ENCODE results near the gene GNAS-AS1. TPM values are rescaled to one million over a fixed set of nuclear protein-coding genes. Genes with fewer than 3 reads are reported as not detected.

Gene GNAS-AS1
- total and polyA plus RNA-seq, 3 experiments from 2014 or later: 0.55 to 0.68 TPM; not detected in 1

- CTCF ChIA-PET: interaction anchor here (1.0 kb wide), 1 partner anchor 35 kb away, joined by 3 read pairs; the partner anchor contains the start of gene GNAS
- peaks cover 0 to 8% (median 4%) of the 10 kb centered on the region in 3 donors for H3K4me1 Mint-ChIP-seq
Observed at GRCh38 chr20:58817748-58818147, 33.0 kb downstream of the GNAS-AS1 start.

GRCh38 chr20:58816957-58817651 lies 33.6 kb downstream of the GNAS-AS1 start:
- ChIA-PET CTCF (interaction anchor here (1.0 kb wide), 1 partner anchor 35 kb away, joined by 3 read pairs; the partner anchor contains the start of gene GNAS), POLR2A (no interaction called here)

More at GRCh38 chr20:58817748-58818147, 33.0 kb downstream of the GNAS-AS1 start:
- Histone ChIP-seq H3K9me3 (ENCODE audit: low read length) (no peaks in the 10 kb centered on the region), H3K4me3 (ENCODE audit: low read length) (no peak overlapping the region), H3K27ac (ENCODE audit: low read depth, low read length) (no peak overlapping the region), H3K4me1 (ENCODE audit: insufficient read depth, low read length) (no peaks in the 10 kb centered on the region), H3K36me3 (ENCODE audit: insufficient read depth, low read length) (no peaks in the 10 kb centered on the region), H3K27me3 (ENCODE audit: insufficient read depth, low read length, poor library complexity, severe bottlenecking) (no peaks in the 10 kb centered on the region)
- Mint-ChIP-seq H3K4me3 (no peak overlapping the region), H3K27me3 (peaks cover 8 to 15% of the 10 kb centered on the region in 2 donors), H3K36me3 (no peaks in the 10 kb centered on the region), H3K27ac (no peak overlapping the region), H3K9me3 (no peaks in the 10 kb centered on the region)
- POLR2A ChIA-PET: no interaction called here
- no peak for DNase-seq

GRCh38 chr20:58816051-58816450 lies 34.7 kb downstream of the GNAS-AS1 start:
- no peak overlapping the region for H3K4me3 ChIP-seq (ENCODE audit: low read length)
- H3K9me3 ChIP-seq (ENCODE audit: low read length): no peaks in the 10 kb centered on the region
- H3K27me3 Mint-ChIP-seq: peaks cover 15 to 30% of the 10 kb centered on the region in 2 donors
- no peaks in the 10 kb centered on the region for H3K36me3 Mint-ChIP-seq
- no peak overlapping the region for H3K27ac ChIP-seq (ENCODE audit: low read depth, low read length)
- no peaks in the 10 kb centered on the region for H3K27me3 ChIP-seq (ENCODE audit: insufficient read depth, low read length, poor library complexity, severe bottlenecking)
- CTCF ChIA-PET: no interaction called here
- no peak for DNase-seq
- no peak overlapping the region for H3K4me3 Mint-ChIP-seq
- peaks cover 0 to 8% (median 4%) of the 10 kb centered on the region in 3 donors for H3K4me1 Mint-ChIP-seq
- H3K4me1 ChIP-seq (ENCODE audit: insufficient read depth, low read length): no peaks in the 10 kb centered on the region
- POLR2A ChIA-PET: no interaction called here
- H3K27ac Mint-ChIP-seq: no peak overlapping the region
- no peaks in the 10 kb centered on the region for H3K36me3 ChIP-seq (ENCODE audit: insufficient read depth, low read length)
- H3K9me3 Mint-ChIP-seq: no peaks in the 10 kb centered on the region

More at GRCh38 chr20:58816957-58817651, 33.6 kb downstream of the GNAS-AS1 start:
- no peak overlapping the region for H3K4me3 ChIP-seq (ENCODE audit: low read length)
- H3K36me3 ChIP-seq (ENCODE audit: insufficient read depth, low read length): no peaks in the 10 kb centered on the region
- H3K27ac ChIP-seq (ENCODE audit: low read depth, low read length): no peak overlapping the region
- no peak overlapping the region for H3K4me3 Mint-ChIP-seq
- H3K27me3 Mint-ChIP-seq: peaks cover 8 to 20% of the 10 kb centered on the region in 2 donors
- no peaks in the 10 kb centered on the region for H3K4me1 ChIP-seq (ENCODE audit: insufficient read depth, low read length)
- peaks cover 0 to 8% (median 4%) of the 10 kb centered on the region in 3 donors for H3K4me1 Mint-ChIP-seq
- H3K27me3 ChIP-seq (ENCODE audit: insufficient read depth, low read length, poor library complexity, severe bottlenecking): no peaks in the 10 kb centered on the region
- no peaks in the 10 kb centered on the region for H3K9me3 ChIP-seq (ENCODE audit: low read length)
- H3K27ac Mint-ChIP-seq: no peak overlapping the region
- no peaks in the 10 kb centered on the region for H3K36me3 Mint-ChIP-seq
- no peak for DNase-seq
- no peaks in the 10 kb centered on the region for H3K9me3 Mint-ChIP-seq

GRCh38 chr20:58815448-58815847 lies 35.3 kb downstream of the GNAS-AS1 start:
- ChIA-PET POLR2A (no interaction called here), CTCF (no interaction called here)

GRCh38 chr20:58813369-58813768 lies 37.3 kb downstream of the GNAS-AS1 start:
- H3K27me3 Mint-ChIP-seq: peaks cover 15 to 49% of the 10 kb centered on the region in 2 donors
- no peaks in the 10 kb centered on the region for H3K36me3 Mint-ChIP-seq
- ChIA-PET POLR2A (no interaction called here), CTCF (no interaction called here)
- no peaks in the 10 kb centered on the region for H3K9me3 Mint-ChIP-seq
- no peak for DNase-seq
- no peaks in the 10 kb centered on the region for H3K9me3 ChIP-seq (ENCODE audit: low read length)
- peaks cover 7 to 9% (median 8%) of the 10 kb centered on the region in 3 donors for H3K4me1 Mint-ChIP-seq
- H3K27ac ChIP-seq (ENCODE audit: low read depth, low read length): no peak overlapping the region
- H3K36me3 ChIP-seq (ENCODE audit: insufficient read depth, low read length): no peaks in the 10 kb centered on the region
- H3K27me3 ChIP-seq (ENCODE audit: insufficient read depth, low read length, poor library complexity, severe bottlenecking): no peaks in the 10 kb centered on the region
- no peaks in the 10 kb centered on the region for H3K4me1 ChIP-seq (ENCODE audit: insufficient read depth, low read length)
- no peak overlapping the region for H3K4me3 ChIP-seq (ENCODE audit: low read length)
- no peak overlapping the region for H3K27ac Mint-ChIP-seq
- peak overlapping the region in 1 of 7 donors; percentile 79 for H3K4me3 Mint-ChIP-seq

More at GRCh38 chr20:58815448-58815847, 35.3 kb downstream of the GNAS-AS1 start:
- Mint-ChIP-seq H3K4me1 (peaks cover under 1 to 9% (median 4%) of the 10 kb centered on the region in 3 donors), H3K9me3 (no peaks in the 10 kb centered on the region), H3K4me3 (no peak overlapping the region), H3K27me3 (peaks cover 15 to 35% of the 10 kb centered on the region in 2 donors), H3K27ac (no peak overlapping the region), H3K36me3 (no peaks in the 10 kb centered on the region)
- H3K9me3 ChIP-seq (ENCODE audit: low read length): no peaks in the 10 kb centered on the region
- no peaks in the 10 kb centered on the region for H3K27me3 ChIP-seq (ENCODE audit: insufficient read depth, low read length, poor library complexity, severe bottlenecking)
- H3K4me3 ChIP-seq (ENCODE audit: low read length): no peak overlapping the region
- no peak for DNase-seq
- no peaks in the 10 kb centered on the region for H3K4me1 ChIP-seq (ENCODE audit: insufficient read depth, low read length)
- H3K27ac ChIP-seq (ENCODE audit: low read depth, low read length): no peak overlapping the region
- no peaks in the 10 kb centered on the region for H3K36me3 ChIP-seq (ENCODE audit: insufficient read depth, low read length)

GRCh38 chr20:58811334-58811733 lies 39.4 kb downstream of the GNAS-AS1 start:
- Histone ChIP-seq H3K36me3 (ENCODE audit: insufficient read depth, low read length) (no peaks in the 10 kb centered on the region), H3K27me3 (ENCODE audit: insufficient read depth, low read length, poor library complexity, severe bottlenecking) (no peaks in the 10 kb centered on the region), H3K4me1 (ENCODE audit: insufficient read depth, low read length) (no peaks in the 10 kb centered on the region), H3K4me3 (ENCODE audit: low read length) (no peak overlapping the region), H3K27ac (ENCODE audit: low read depth, low read length) (no peak overlapping the region), H3K9me3 (ENCODE audit: low read length) (no peaks in the 10 kb centered on the region)
- ChIA-PET CTCF (no interaction called here), POLR2A (no interaction called here)
- Mint-ChIP-seq H3K27ac (no peak overlapping the region), H3K27me3 (peaks cover 16 to 56% of the 10 kb centered on the region in 2 donors), H3K9me3 (no peaks in the 10 kb centered on the region), H3K4me1 (peaks cover 6 to 9% (median 7%) of the 10 kb centered on the region in 3 donors), H3K36me3 (no peaks in the 10 kb centered on the region), H3K4me3 (no peak overlapping the region)
- no peak for DNase-seq

GRCh38 chr20:58810879-58811250 lies 39.8 kb downstream of the GNAS-AS1 start:
- Histone ChIP-seq H3K27ac (ENCODE audit: low read depth, low read length) (no peak overlapping the region), H3K9me3 (ENCODE audit: low read length) (no peaks in the 10 kb centered on the region), H3K36me3 (ENCODE audit: insufficient read depth, low read length) (no peaks in the 10 kb centered on the region), H3K4me1 (ENCODE audit: insufficient read depth, low read length) (no peaks in the 10 kb centered on the region), H3K27me3 (ENCODE audit: insufficient read depth, low read length, poor library complexity, severe bottlenecking) (no peaks in the 10 kb centered on the region), H3K4me3 (ENCODE audit: low read length) (no peak overlapping the region)
- ChIA-PET CTCF (no interaction called here), POLR2A (no interaction called here)
- H3K27ac Mint-ChIP-seq: no peak overlapping the region
- peaks cover 6 to 9% (median 7%) of the 10 kb centered on the region in 3 donors for H3K4me1 Mint-ChIP-seq
- no peak overlapping the region for H3K4me3 Mint-ChIP-seq
- H3K9me3 Mint-ChIP-seq: no peaks in the 10 kb centered on the region
- DNase-seq: no peak
- H3K36me3 Mint-ChIP-seq: no peaks in the 10 kb centered on the region
- H3K27me3 Mint-ChIP-seq: peaks cover 19 to 56% of the 10 kb centered on the region in 2 donors

- Mint-ChIP-seq H3K9me3 (no peaks in the 10 kb centered on the region), H3K27ac (no peak overlapping the region), H3K27me3 (peaks cover 19 to 60% of the 10 kb centered on the region in 2 donors), H3K4me3 (no peak overlapping the region), H3K4me1 (peaks cover 6 to 9% (median 7%) of the 10 kb centered on the region in 3 donors), H3K36me3 (no peaks in the 10 kb centered on the region)
- no peaks in the 10 kb centered on the region for H3K36me3 ChIP-seq (ENCODE audit: insufficient read depth, low read length)
- H3K27me3 ChIP-seq (ENCODE audit: insufficient read depth, low read length, poor library complexity, severe bottlenecking): no peaks in the 10 kb centered on the region
- no peaks in the 10 kb centered on the region for H3K4me1 ChIP-seq (ENCODE audit: insufficient read depth, low read length)
- no peak overlapping the region for H3K4me3 ChIP-seq (ENCODE audit: low read length)
- no peak overlapping the region for H3K27ac ChIP-seq (ENCODE audit: low read depth, low read length)
- POLR2A ChIA-PET: no interaction called here
- CTCF ChIA-PET: no interaction called here
- no peaks in the 10 kb centered on the region for H3K9me3 ChIP-seq (ENCODE audit: low read length)
- no peak for DNase-seq
Observed at GRCh38 chr20:58810116-58810878, 40.4 kb downstream of the GNAS-AS1 start.
